ENCODE data around the gene NUP93. TPM values are rescaled to one million over a fixed set of nuclear protein-coding genes. Genes with fewer than 3 reads are reported as not detected.
"Not testable (repeated sequence)": the region's sequence is repeated elsewhere in the genome, so short reads cannot be mapped to it uniquely, and the experiment has no call there.

The NUP93 gene
- total and polyA plus RNA-seq, 2 donors (not counting 3 experiments of a cell fraction or from before 2014, with no cell fraction given): 62.3 to 124 TPM

DNA sequence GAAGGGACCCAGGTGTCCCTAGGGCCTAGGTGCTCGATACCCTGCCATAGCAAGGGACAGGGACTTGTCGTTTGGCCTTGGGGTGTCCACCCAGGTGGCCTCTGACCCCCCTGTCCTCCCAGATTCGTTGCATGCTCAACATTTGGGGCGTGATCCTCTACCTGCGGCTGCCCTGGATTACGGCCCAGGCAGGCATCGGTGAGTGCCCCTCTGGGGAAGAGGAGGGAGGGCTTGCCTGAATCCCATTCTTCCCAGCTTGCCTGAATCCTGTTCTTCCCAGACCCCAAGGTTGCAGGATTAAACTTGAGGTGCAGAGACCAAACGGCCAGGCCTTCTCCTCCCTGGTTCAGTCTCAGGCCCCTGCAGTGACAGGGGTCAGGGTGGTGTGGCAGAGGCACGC lies 138.2 kb downstream of the NUP93 start:
- Histone ChIP-seq H3K79me2 (ENCODE audit: control insufficient read depth, insufficient read depth, low read length) (no peaks in the 10 kb centered on the region), H3K9me3 (replicated peaks; ENCODE audit: control insufficient read depth, insufficient read depth, low read length) (no peaks in the 10 kb centered on the region), H3K27me3 (ENCODE audit: control insufficient read depth in 2 of 2, insufficient read depth in 2 of 2, low read length in 2 of 2) (no peaks in the 10 kb centered on the region), H4K20me1 (replicated peaks; ENCODE audit: control insufficient read depth, extremely low read depth, insufficient read depth, low read length) (no peaks in the 10 kb centered on the region), H3K9ac (replicated peaks; ENCODE audit: extremely low read depth, insufficient read depth, low read length) (no peak overlapping the region), H3K27ac (ENCODE audit: insufficient read depth, low read depth, low read length) (no peak overlapping the region), H3K9me1 (replicated peaks; ENCODE audit: control insufficient read depth, extremely low read depth, insufficient read depth, low read length) (no peaks in the 10 kb centered on the region), H3K4me2 (ENCODE audit: insufficient read depth, low read length) (no peak overlapping the region), H2AFZ (ENCODE audit: low read depth, low read length) (no peak overlapping the region), H3K36me3 (ENCODE audit: control insufficient read depth in 2 of 2, extremely low read depth in 1 of 2, insufficient read depth in 2 of 2, low read length in 2 of 2) (no peaks in the 10 kb centered on the region), H3K4me1 (ENCODE audit: control insufficient read depth, extremely low read depth, insufficient read depth, low read length) (no peaks in the 10 kb centered on the region), H3K4me3 (replicated peaks in 1 of 3; ENCODE audit: insufficient read depth in 1 of 3, low read depth in 1 of 3, low read length in 3 of 3) (no peak overlapping the region)
- FAIRE-seq: no peak
- TF ChIP-seq POLR2A (IDR thresholded peaks at IDR 0.05; ENCODE audit: low read depth, low read length) (no peak), GATA2 (IDR thresholded peaks at IDR 0.05; ENCODE audit: insufficient read depth, insufficient read length, low read depth, low read length) (no peak), JUN (IDR thresholded peaks at IDR 0.05; ENCODE audit: borderline replicate concordance, insufficient read depth, insufficient read length, low read depth) (no peak), MYC (IDR thresholded peaks at IDR 0.05; ENCODE audit: low read depth, low read length) (no peak), POLR2AphosphoS5 (IDR thresholded peaks at IDR 0.05; ENCODE audit: insufficient read depth, low read depth, low read length) (no peak), FOS (IDR thresholded peaks at IDR 0.05; ENCODE audit: borderline replicate concordance, insufficient read depth, low read length) (no peak), EZH2 (IDR thresholded peaks at IDR 0.05; ENCODE audit: borderline replicate concordance, low read depth, low read length, severe bottlenecking) (no peak)
- TF ChIP-seq, protein P1, sequence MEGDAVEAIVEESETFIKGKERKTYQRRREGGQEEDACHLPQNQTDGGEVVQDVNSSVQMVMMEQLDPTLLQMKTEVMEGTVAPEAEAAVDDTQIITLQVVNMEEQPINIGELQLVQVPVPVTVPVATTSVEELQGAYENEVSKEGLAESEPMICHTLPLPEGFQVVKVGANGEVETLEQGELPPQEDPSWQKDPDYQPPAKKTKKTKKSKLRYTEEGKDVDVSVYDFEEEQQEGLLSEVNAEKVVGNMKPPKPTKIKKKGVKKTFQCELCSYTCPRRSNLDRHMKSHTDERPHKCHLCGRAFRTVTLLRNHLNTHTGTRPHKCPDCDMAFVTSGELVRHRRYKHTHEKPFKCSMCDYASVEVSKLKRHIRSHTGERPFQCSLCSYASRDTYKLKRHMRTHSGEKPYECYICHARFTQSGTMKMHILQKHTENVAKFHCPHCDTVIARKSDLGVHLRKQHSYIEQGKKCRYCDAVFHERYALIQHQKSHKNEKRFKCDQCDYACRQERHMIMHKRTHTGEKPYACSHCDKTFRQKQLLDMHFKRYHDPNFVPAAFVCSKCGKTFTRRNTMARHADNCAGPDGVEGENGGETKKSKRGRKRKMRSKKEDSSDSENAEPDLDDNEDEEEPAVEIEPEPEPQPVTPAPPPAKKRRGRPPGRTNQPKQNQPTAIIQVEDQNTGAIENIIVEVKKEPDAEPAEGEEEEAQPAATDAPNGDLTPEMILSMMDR (IDR thresholded peaks at IDR 0.05; ENCODE audit: extremely low read depth in 1 of 2, insufficient read depth in 1 of 2, low read depth in 1 of 2, low read length in 2 of 2): no peak
- TF ChIP-seq, protein P2, sequence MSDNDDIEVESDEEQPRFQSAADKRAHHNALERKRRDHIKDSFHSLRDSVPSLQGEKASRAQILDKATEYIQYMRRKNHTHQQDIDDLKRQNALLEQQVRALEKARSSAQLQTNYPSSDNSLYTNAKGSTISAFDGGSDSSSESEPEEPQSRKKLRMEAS (IDR thresholded peaks at IDR 0.05; ENCODE audit: insufficient read depth, insufficient read length): no peak
- dilution Hi-C loops (cut with MboI; ENCODE audit: extremely low pct_ligation_motif_present, low sequenced_read_pairs): no loop called here
- no TSS peak for BruUV-seq (replicated peaks)
- intact Hi-C loops (cut with micrococcal nuclease): loop anchor here (5.0 kb wide), 1 partner anchor 179 kb away; no protein-coding TSS in a partner anchor
- ChIA-PET POLR2A (no interaction called here), CTCF (interaction anchor here (0.8 to 3.0 kb wide), 9 partner anchors 16 to 554 kb away, joined by 4 to 47 read pairs (median 6); no protein-coding TSS in a partner anchor)
- DNase-seq (ENCODE audit: low read depth, low spot score): no peak

DNA sequence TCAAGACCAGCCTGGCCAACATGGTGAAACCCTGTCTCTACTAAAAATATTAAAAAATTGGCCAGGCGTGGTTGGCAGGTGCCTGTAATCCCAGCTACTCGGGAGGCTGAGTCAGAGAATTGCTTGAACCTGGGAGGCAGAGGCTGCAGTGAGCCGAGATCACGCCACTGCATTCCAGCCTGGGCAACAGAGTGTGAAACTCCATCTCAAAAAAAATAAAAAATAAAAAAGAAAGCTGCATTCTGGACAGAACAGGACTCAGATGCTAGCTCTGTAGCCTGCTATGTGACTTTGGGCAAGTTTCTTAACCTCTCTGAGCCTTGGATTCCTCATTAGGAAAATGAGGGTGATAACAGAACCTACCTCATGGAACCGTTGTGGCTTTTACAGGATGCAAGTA lies 138.8 kb downstream of the NUP93 start:
- dilution Hi-C loops (cut with MboI; ENCODE audit: extremely low pct_ligation_motif_present, low sequenced_read_pairs); BruUV-seq (replicated peaks): not testable (repeated sequence)

More for the DNA sequence above, 138.8 kb downstream of the NUP93 start:
- CTCF ChIA-PET: interaction anchor here (0.6 to 2.4 kb wide), 15 partner anchors 9 to 177 kb away, joined by 3 to 47 read pairs (median 4); partner anchors contain the start of gene HERPUD1
- H3K27me3 ChIP-seq (ENCODE audit: control insufficient read depth in 2 of 2, insufficient read depth in 2 of 2, low read length in 2 of 2); DNase-seq (ENCODE audit: low read depth, low spot score); H3K4me1 ChIP-seq (ENCODE audit: control insufficient read depth, extremely low read depth, insufficient read depth, low read length); FAIRE-seq; POLR2A ChIA-PET; H3K27ac ChIP-seq (ENCODE audit: insufficient read depth, low read depth, low read length); H3K79me2 ChIP-seq (ENCODE audit: control insufficient read depth, insufficient read depth, low read length); H3K9me1 ChIP-seq (replicated peaks; ENCODE audit: control insufficient read depth, extremely low read depth, insufficient read depth, low read length); H4K20me1 ChIP-seq (replicated peaks; ENCODE audit: control insufficient read depth, extremely low read depth, insufficient read depth, low read length); H3K9me3 ChIP-seq (replicated peaks; ENCODE audit: control insufficient read depth, insufficient read depth, low read length); H2AFZ ChIP-seq (ENCODE audit: low read depth, low read length); H3K36me3 ChIP-seq (ENCODE audit: control insufficient read depth in 2 of 2, extremely low read depth in 1 of 2, insufficient read depth in 2 of 2, low read length in 2 of 2); H3K9ac ChIP-seq (replicated peaks; ENCODE audit: extremely low read depth, insufficient read depth, low read length); H3K4me3 ChIP-seq (replicated peaks in 1 of 3; ENCODE audit: insufficient read depth in 1 of 3, low read depth in 1 of 3, low read length in 3 of 3); H3K4me2 ChIP-seq (ENCODE audit: insufficient read depth, low read length): not testable (repeated sequence)
- intact Hi-C loops (cut with micrococcal nuclease): loop anchor here (1.0 to 5.0 kb wide), 2 partner anchors 179 to 291 kb away; no protein-coding TSS in a partner anchor
